Natural killer cell (primary cell): ENCODE results near the gene HOXB4. TPM values are rescaled to one million over a fixed set of nuclear protein-coding genes. Genes with fewer than 3 reads are reported as not detected.

ENCODE experiments used
- ATAC-seq, 3 donors: fragments of 150-1000 bp in 2 of 3; fragments of 200-7000 bp in 1 of 3; cut with Tn5 transposase; 1 replicate in 1 of 3; 2 replicates in 2 of 3; pipeline ENCODE4 v1.10.0; 2021; ENCODE audit warnings: mild to moderate bottlenecking in 2 of 3, moderate library complexity in 2 of 3
- DNase-seq, 2 donors: peaks; one replicate each; pipeline versions ENCODE4 v3.0.0 to v3.0.0-alpha.2; 2013 to 2021; ENCODE audit warnings: mixed read lengths in 1 of 2
- H3K27ac ChIP-seq: one replicate; pipeline ENCODE4 v1.5.1; 2013; ENCODE audit warnings: mild to moderate bottlenecking, low read length
- H3K27me3 ChIP-seq: one replicate; pipeline ENCODE4 v1.6.1; 2013; ENCODE audit warnings: low read length; ENCODE audit not compliant: control insufficient read depth, insufficient read depth
- H3K36me3 ChIP-seq: one replicate; pipeline ENCODE4 v1.6.1; 2013; ENCODE audit warnings: low read length; ENCODE audit not compliant: control insufficient read depth, insufficient read depth
- H3K4me1 ChIP-seq: one replicate; pipeline ENCODE4 v1.6.1; 2013; ENCODE audit warnings: low read length; ENCODE audit not compliant: control insufficient read depth, insufficient read depth
- H3K4me3 ChIP-seq: one replicate; pipeline ENCODE4 v1.5.1; 2013; ENCODE audit warnings: low read length
- H3K9me3 ChIP-seq: one replicate; pipeline ENCODE4 v1.6.1; 2013; ENCODE audit warnings: low read length; ENCODE audit not compliant: control insufficient read depth, insufficient read depth
- H3K27ac Mint-ChIP-seq, 2 donors: one replicate each; pipeline ENCODE4 v1.8.0; 2022; ENCODE audit warnings: mild to moderate bottlenecking in 2 of 2, mixed read lengths in 2 of 2, moderate library complexity in 1 of 2
- H3K27me3 Mint-ChIP-seq, 2 donors: one replicate each; pipeline ENCODE4 v1.8.0; 2022; ENCODE audit warnings: low read depth in 2 of 2, mixed read lengths in 2 of 2
- H3K36me3 Mint-ChIP-seq: one replicate; pipeline ENCODE4 v1.8.0; 2022; ENCODE audit warnings: mixed read lengths
- H3K4me1 Mint-ChIP-seq, 2 donors: one replicate each; pipeline ENCODE4 v1.8.0; 2022; ENCODE audit warnings: mixed read lengths in 2 of 2
- H3K4me3 Mint-ChIP-seq: one replicate; pipeline ENCODE4 v1.8.0; 2022; ENCODE audit warnings: mild to moderate bottlenecking, moderate library complexity, mixed read lengths
- H3K9me3 Mint-ChIP-seq, 2 donors: one replicate each; pipeline ENCODE4 v1.8.0; 2022; ENCODE audit warnings: mixed read lengths in 2 of 2
- WGBS: methylation state at CpG from one replicate; pipeline ENCODE4 v1.1.7; 2013; ENCODE audit warnings: missing lambda C conversion rate; ENCODE audit not compliant: insufficient coverage; 5-methylcytosine and 5-hydroxymethylcytosine counted together
- intact Hi-C: fragments of 100-400 bp; cut with micrococcal nuclease; formaldehyde crosslinking; loops from one replicate; pipeline ENCODE4 v1.14.2; 2022
- total RNA-seq, 4 donors: library from RNA; stranded (reverse); fragments of 120-200 nt in 1 of 4; gene quantifications; one replicate each; pipeline versions ENCODE4 v1.2.3 to v1.2.4, GENCODE V29; 2013 to 2022
- TF ChIP-seq, protein P1 (sequence below): fragments of 200-600 bp; IDR thresholded peaks from one replicate; pipeline ENCODE4 v1.8.0; 2022; ENCODE audit warnings: antibody characterized with exemption

The HOXB4 gene
- total RNA-seq, 3 donors from 2014 or later (not counting 1 experiment from before 2014, with no cell fraction given): 3.5 to 6.7 (median 5.7) TPM

DNA sequence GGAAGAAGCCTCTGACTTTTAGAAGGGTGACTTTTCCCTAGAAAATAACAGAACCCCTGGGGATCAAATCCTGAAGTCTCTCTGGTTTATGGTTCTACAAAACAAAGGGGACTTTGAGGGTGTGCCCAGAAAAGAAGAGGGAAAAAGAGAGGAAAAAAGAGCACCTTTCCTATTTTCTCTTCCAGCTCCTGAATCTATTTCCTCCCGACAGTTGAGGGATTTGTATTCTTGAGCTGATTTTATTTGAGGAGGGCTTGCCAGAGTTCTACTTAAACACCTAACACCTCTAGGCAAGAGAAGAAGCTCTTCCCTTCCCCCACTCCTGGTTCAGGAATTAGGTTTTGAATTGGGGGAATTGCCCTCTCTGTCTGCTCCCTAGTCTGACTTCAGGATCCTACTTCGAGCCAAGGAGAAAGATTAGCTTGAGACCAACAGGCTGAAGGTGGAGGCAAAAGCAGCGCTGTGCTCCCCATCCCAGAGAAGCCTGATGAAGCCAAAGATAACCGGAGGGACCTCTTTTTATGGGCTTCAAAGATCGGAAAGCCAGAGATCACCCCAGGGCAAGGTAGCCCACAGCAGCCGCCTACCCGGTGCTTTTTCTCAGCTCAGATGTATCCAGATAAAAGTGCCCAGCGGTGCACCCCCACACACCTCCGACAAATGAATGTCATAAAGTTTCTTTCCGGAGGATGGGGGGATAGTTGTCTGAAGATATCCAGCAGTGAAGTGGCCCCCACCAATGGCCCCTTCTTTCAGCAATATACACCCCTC lies 11.1 kb upstream of the HOXB4 start:
- Mint-ChIP-seq H3K9me3 (no peaks in the 10 kb centered on the region), H3K36me3 (no peaks in the 10 kb centered on the region), H3K27ac (no peak overlapping the region), H3K4me1 (peaks cover 36 to 49% of the 10 kb centered on the region in 2 donors), H3K27me3 (peaks cover 73 to 82% of the 10 kb centered on the region in 2 donors), H3K4me3 (no peak overlapping the region)
- peaks cover 47% of the 10 kb centered on the region for H3K27me3 ChIP-seq
- 23% methylated on average over 6 of the region's 10 CpGs for WGBS
- intact Hi-C loops: no loop called here
- H3K27ac ChIP-seq: no peak overlapping the region
- H3K9me3 ChIP-seq: no peaks in the 10 kb centered on the region
- peaks cover 37% of the 10 kb centered on the region for H3K4me1 ChIP-seq
- H3K36me3 ChIP-seq: no peaks in the 10 kb centered on the region
- peak in 1 of 2 donors; percentile 17 for DNase-seq
- no peak for ATAC-seq
- H3K4me3 ChIP-seq: no peak overlapping the region
- TF ChIP-seq, protein P1, sequence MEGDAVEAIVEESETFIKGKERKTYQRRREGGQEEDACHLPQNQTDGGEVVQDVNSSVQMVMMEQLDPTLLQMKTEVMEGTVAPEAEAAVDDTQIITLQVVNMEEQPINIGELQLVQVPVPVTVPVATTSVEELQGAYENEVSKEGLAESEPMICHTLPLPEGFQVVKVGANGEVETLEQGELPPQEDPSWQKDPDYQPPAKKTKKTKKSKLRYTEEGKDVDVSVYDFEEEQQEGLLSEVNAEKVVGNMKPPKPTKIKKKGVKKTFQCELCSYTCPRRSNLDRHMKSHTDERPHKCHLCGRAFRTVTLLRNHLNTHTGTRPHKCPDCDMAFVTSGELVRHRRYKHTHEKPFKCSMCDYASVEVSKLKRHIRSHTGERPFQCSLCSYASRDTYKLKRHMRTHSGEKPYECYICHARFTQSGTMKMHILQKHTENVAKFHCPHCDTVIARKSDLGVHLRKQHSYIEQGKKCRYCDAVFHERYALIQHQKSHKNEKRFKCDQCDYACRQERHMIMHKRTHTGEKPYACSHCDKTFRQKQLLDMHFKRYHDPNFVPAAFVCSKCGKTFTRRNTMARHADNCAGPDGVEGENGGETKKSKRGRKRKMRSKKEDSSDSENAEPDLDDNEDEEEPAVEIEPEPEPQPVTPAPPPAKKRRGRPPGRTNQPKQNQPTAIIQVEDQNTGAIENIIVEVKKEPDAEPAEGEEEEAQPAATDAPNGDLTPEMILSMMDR: no peak

- Histone ChIP-seq H3K9me3 (no peaks in the 10 kb centered on the region), H3K27ac (no peak overlapping the region), H3K4me1 (peaks cover 32% of the 10 kb centered on the region), H3K27me3 (peaks cover 50% of the 10 kb centered on the region), H3K36me3 (no peaks in the 10 kb centered on the region), H3K4me3 (no peak overlapping the region)
- Mint-ChIP-seq H3K4me3 (no peak overlapping the region), H3K4me1 (peaks cover 31 to 43% of the 10 kb centered on the region in 2 donors), H3K36me3 (no peaks in the 10 kb centered on the region), H3K27ac (no peak overlapping the region), H3K9me3 (no peaks in the 10 kb centered on the region), H3K27me3 (peaks cover 77 to 81% of the 10 kb centered on the region in 2 donors)
- WGBS: 35% methylated on average over 2 of the region's 2 CpGs
- intact Hi-C loops: no loop called here
- ATAC-seq (no peak), DNase-seq (peak in 1 of 2 donors; percentile 5)
- TF ChIP-seq, protein P1: no peak
Observed at GRCh38 chr17:48588528-48588927, 10.4 kb upstream of the HOXB4 start.

DNA sequence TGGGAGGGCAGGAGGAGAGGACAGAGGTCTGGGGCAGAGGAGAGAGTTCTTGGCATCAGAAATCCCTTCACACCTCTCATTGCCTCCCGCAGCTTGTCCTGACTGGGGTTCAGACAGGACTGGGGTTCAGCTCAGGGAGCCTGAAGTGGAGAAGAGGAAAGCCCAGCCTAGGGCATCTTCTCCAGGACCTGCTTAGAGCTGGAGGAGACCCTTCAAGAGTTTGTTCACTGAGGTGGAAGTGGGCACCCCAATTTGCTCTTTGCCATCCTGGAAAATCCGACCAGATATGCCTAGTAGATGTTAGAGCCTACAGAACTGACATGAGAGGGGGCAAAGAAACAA lies 9.9 kb upstream of the HOXB4 start:
- H3K4me1 Mint-ChIP-seq: peaks cover 27 to 39% of the 10 kb centered on the region in 2 donors
- Histone ChIP-seq H3K4me1 (peaks cover 27% of the 10 kb centered on the region), H3K9me3 (no peaks in the 10 kb centered on the region), H3K36me3 (no peaks in the 10 kb centered on the region), H3K27ac (no peak overlapping the region), H3K4me3 (no peak overlapping the region), H3K27me3 (peaks cover 48% of the 10 kb centered on the region)
- H3K36me3 Mint-ChIP-seq: no peaks in the 10 kb centered on the region
- H3K4me3 Mint-ChIP-seq: no peak overlapping the region
- TF ChIP-seq, protein P1: no peak
- DNase-seq: no peak
- H3K9me3 Mint-ChIP-seq: no peaks in the 10 kb centered on the region
- H3K27ac Mint-ChIP-seq: no peak overlapping the region
- H3K27me3 Mint-ChIP-seq: peaks cover 78 to 81% of the 10 kb centered on the region in 2 donors
- ATAC-seq: no peak
- intact Hi-C loops: no loop called here
- 49% methylated on average over 2 of the region's 2 CpGs for WGBS
